Measurements from ENCODE around the gene KCNH2.
A peak's percentile ranks its signal among the peaks of the same experiment; 100 is the strongest.

The KCNH2 gene

GRCh38 chr7:151010307-151011096 lies 32.4 kb upstream of the KCNH2 start:
- TF ChIP-seq, protein P1, sequence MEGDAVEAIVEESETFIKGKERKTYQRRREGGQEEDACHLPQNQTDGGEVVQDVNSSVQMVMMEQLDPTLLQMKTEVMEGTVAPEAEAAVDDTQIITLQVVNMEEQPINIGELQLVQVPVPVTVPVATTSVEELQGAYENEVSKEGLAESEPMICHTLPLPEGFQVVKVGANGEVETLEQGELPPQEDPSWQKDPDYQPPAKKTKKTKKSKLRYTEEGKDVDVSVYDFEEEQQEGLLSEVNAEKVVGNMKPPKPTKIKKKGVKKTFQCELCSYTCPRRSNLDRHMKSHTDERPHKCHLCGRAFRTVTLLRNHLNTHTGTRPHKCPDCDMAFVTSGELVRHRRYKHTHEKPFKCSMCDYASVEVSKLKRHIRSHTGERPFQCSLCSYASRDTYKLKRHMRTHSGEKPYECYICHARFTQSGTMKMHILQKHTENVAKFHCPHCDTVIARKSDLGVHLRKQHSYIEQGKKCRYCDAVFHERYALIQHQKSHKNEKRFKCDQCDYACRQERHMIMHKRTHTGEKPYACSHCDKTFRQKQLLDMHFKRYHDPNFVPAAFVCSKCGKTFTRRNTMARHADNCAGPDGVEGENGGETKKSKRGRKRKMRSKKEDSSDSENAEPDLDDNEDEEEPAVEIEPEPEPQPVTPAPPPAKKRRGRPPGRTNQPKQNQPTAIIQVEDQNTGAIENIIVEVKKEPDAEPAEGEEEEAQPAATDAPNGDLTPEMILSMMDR (conservative IDR thresholded peaks at IDR 0.05; ENCODE audit: low read depth, low read length): no peak
- peak overlapping the region; percentile 47 for H3K4me3 ChIP-seq (ENCODE audit: low read length)
- DNase-seq (ENCODE audit: low read depth): no peak

- no peak for DNase-seq (ENCODE audit: low read depth)
- TF ChIP-seq, protein P1 (conservative IDR thresholded peaks at IDR 0.05; ENCODE audit: low read depth, low read length): no peak
- peak overlapping the region; percentile 47 for H3K4me3 ChIP-seq (ENCODE audit: low read length)
Measured at GRCh38 chr7:151010037-151010306, 31.9 kb upstream of the KCNH2 start.

DNA sequence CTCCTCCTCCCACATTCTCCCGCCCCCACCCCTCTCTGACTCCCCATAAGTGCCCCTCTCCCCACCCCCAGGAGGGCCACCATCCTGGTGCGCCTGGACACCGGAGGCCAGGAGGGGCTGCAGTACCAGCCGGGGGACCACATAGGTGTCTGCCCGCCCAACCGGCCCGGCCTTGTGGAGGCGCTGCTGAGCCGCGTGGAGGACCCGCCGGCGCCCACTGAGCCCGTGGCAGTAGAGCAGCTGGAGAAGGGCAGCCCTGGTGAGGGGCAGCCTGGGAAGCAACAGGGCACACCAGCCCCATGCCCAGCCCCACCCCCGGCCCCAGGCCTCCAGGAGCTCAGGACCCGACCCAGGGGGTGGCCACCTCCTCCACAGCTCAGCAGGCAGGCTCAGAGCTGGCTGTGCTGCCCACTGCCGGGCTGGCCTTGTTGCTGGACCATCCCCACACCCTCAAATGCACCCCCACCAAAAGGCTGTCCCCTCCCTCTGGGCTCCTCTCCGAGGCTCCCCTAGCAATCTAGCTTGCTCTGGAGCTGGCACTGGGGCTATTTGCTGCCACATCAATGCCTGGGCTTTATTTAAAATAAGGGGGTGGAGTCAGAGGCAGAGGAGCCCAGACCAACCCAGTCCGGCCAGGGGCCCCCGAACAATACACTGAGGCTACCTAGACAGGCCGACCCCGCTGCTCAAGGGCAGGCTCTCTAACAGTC lies 31.4 kb upstream of the KCNH2 start:
- no peak for DNase-seq (ENCODE audit: low read depth)
- TF ChIP-seq, protein P1 (conservative IDR thresholded peaks at IDR 0.05; ENCODE audit: low read depth, low read length): peak; percentile 8
- H3K4me3 ChIP-seq (ENCODE audit: low read length): no peak overlapping the region

GRCh38 chr7:151008511-151009323 lies 30.6 kb upstream of the KCNH2 start:
- no peak overlapping the region for H3K4me3 ChIP-seq (ENCODE audit: low read length)
- no peak for DNase-seq (ENCODE audit: low read depth)
- TF ChIP-seq, protein P1 (conservative IDR thresholded peaks at IDR 0.05; ENCODE audit: low read depth, low read length): peak; percentile 77

GRCh38 chr7:151008143-151008510 lies 30.0 kb upstream of the KCNH2 start:
- no peak for DNase-seq (ENCODE audit: low read depth)
- TF ChIP-seq, protein P1 (conservative IDR thresholded peaks at IDR 0.05; ENCODE audit: low read depth, low read length): no peak
- no peak overlapping the region for H3K4me3 ChIP-seq (ENCODE audit: low read length)

DNA sequence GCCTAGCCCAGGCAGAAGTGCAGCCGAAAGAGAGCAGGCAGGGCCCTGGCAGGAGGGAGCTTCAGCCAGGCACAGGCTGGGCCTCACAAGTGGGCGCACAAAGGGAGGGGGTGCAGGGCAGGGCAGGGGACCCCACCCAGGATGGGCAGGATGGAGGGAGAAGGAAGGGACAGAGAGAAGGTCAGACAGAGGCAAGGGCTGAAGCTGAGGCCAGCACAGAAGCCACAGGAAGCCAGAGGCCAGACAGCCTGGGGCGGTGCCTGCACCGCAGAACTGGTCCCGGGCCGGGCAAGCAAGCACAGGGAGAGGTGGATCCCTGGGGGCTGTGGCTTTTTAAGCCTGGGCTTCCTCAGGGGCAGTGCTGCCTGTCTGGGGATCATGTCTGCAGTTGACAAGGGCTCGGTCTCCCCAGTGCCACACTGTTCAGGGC lies 29.4 kb upstream of the KCNH2 start:
- H3K4me3 ChIP-seq (ENCODE audit: low read length): no peak overlapping the region
- no peak for DNase-seq (ENCODE audit: low read depth)

More for the DNA sequence above, 29.4 kb upstream of the KCNH2 start:
- TF ChIP-seq, protein P1 (conservative IDR thresholded peaks at IDR 0.05; ENCODE audit: low read depth, low read length): no peak
